K562 (cell line): ENCODE results near the gene LGALS12. TPM values are rescaled to one million over a fixed set of nuclear protein-coding genes. Genes with fewer than 3 reads are reported as not detected.
"Not testable (repeated sequence)": the region's sequence is repeated elsewhere in the genome, so short reads cannot be mapped to it uniquely, and the experiment has no call there.

ENCODE experiments used
- ATAC-seq: fragments of 200-7000 bp; cut with Tn5 transposase; 3 replicates; pipeline ENCODE4 v1.9.1; 2020; ENCODE audit warnings: moderate library complexity
- BruUV-seq: library from RNA; stranded (reverse); fragments of 400-500 nt; replicated peaks from 2 replicates; lab custom pipeline; 2021; lab: Mats Ljungman, UMichigan
- CTCF ChIA-PET: fragments of 300-600 bp; formaldehyde crosslinking; extraction: SDS; loops from one replicate; lab custom pipeline; 2021; ENCODE audit warnings: low intra/inter-chr PET ratio; lab: Yijun Ruan, JAX
- POLR2A ChIA-PET: fragments of 300-600, 350-650 bp; sonication (Branson Sonifier 250); formaldehyde crosslinking; extraction: SDS; loops from one replicate; lab custom pipeline; 2021; ENCODE audit warnings: antibody characterized with exemption, inconsistent platforms; lab: Yijun Ruan, JAX
- DNase-seq, 4 experiments: peaks; one replicate each; pipeline versions ENCODE4 v3.0.0 to v3.0.0-alpha.2; 2011 to 2018; ENCODE audit warnings: low spot score in 3 of 4, mixed read lengths in 3 of 4; ENCODE audit errors: extremely low read depth in 1 of 4
- FAIRE-seq: peaks from 2 replicates; lab custom pipeline; 2011; peaks lifted over from hg19 to GRCh38; lab: Jason Lieb, UNC
- H2AFZ ChIP-seq: 2 replicates; pipeline ENCODE4 v1.6.0; 2011; ENCODE audit warnings: low read depth, low read length, control low read depth, inconsistent platforms
- H3K27ac ChIP-seq: fragments of 200-600 bp; 3 replicates; pipeline ENCODE4 v1.8.0; 2011; ENCODE audit warnings: low read depth, mild to moderate bottlenecking, control low read depth, inconsistent platforms, low read length, moderate library complexity, mixed read lengths; ENCODE audit errors: extremely low read depth
- H3K27me3 ChIP-seq, 2 experiments: fragments of 300-600 bp in 1 of 2; 2 replicates in 1 of 2; 3 replicates in 1 of 2; pipeline versions ENCODE4 v1.6.0 to v1.8.0; 2011; ENCODE audit warnings: inconsistent platforms in 2 of 2, low read length in 2 of 2, mild to moderate bottlenecking in 1 of 2, mixed read lengths in 1 of 2, moderate library complexity in 1 of 2; ENCODE audit not compliant: control insufficient read depth in 2 of 2, insufficient read depth in 2 of 2
- H3K36me3 ChIP-seq: fragments of 300-600 bp; 3 replicates; pipeline ENCODE4 v1.8.0; 2011; ENCODE audit warnings: mild to moderate bottlenecking, low read length, inconsistent platforms; ENCODE audit not compliant: control insufficient read depth, insufficient read depth
- H3K4me1 ChIP-seq, 2 experiments: fragments of 200-600 bp in 1 of 2; replicated peaks in 1 of 2; 2 replicates in 1 of 2; 3 replicates in 1 of 2; pipeline versions ENCODE4 v1.5.1 to v1.8.0; 2011; ENCODE audit warnings: inconsistent platforms in 2 of 2, low read length in 2 of 2, mild to moderate bottlenecking in 1 of 2, mixed read lengths in 1 of 2, moderate library complexity in 1 of 2; ENCODE audit not compliant: control insufficient read depth in 2 of 2, insufficient read depth in 2 of 2
- H3K4me2 ChIP-seq: 2 replicates; pipeline ENCODE4 v1.6.1; 2011; ENCODE audit warnings: low read length, control low read depth, inconsistent platforms, mixed read lengths; ENCODE audit not compliant: insufficient read depth
- H3K4me3 ChIP-seq: fragments of 200-600 bp; sonication (generic), shearing (Covaris generic); 2 replicates; pipeline ENCODE4 v1.5.1; 2016; ENCODE audit warnings: control low read depth, inconsistent platforms
- H3K79me2 ChIP-seq: fragments of 200-600 bp; 3 replicates; pipeline ENCODE4 v1.8.0; 2011; ENCODE audit warnings: low read length, inconsistent platforms; ENCODE audit not compliant: control insufficient read depth, insufficient read depth
- H3K9ac ChIP-seq, 2 experiments: 2 replicates each; pipeline versions ENCODE4 v1.6.0 to v1.6.1; 2011; ENCODE audit warnings: low read depth in 2 of 2, low read length in 2 of 2, control low read depth in 1 of 2, inconsistent platforms in 1 of 2, mild to moderate bottlenecking in 1 of 2, mixed read lengths in 1 of 2; ENCODE audit not compliant: insufficient read depth in 1 of 2
- H3K9me1 ChIP-seq: one replicate; pipeline ENCODE4 v1.6.0; 2011; ENCODE audit warnings: inconsistent platforms, mild to moderate bottlenecking, low read length, moderate library complexity; ENCODE audit not compliant: control insufficient read depth, insufficient read depth
- H3K9me3 ChIP-seq: replicated peaks from 2 replicates; pipeline ENCODE4 v1.5.1; 2011; ENCODE audit warnings: low read depth, low read length, inconsistent platforms; ENCODE audit not compliant: control insufficient read depth, insufficient read depth
- H4K20me1 ChIP-seq: replicated peaks from 2 replicates; pipeline ENCODE4 v1.6.1; 2011; ENCODE audit warnings: low read length, inconsistent platforms, mixed read lengths; ENCODE audit not compliant: control insufficient read depth, insufficient read depth
- GTF2A2 ChIP-seq: IDR thresholded peaks from 2 replicates; pipeline ENCODE4 v1.6.1; 2016; ENCODE audit warnings: mild to moderate bottlenecking, missing genetic modification characterization, missing compliant biosample characterization
- NR4A1 ChIP-seq, 2 experiments: fragments of 250-450 bp in 1 of 2; fragments of 450-650 bp in 1 of 2; sonication (Bioruptor Pico) in 1 of 2; IDR thresholded peaks; 2 replicates each; pipeline versions ENCODE4 v1.4.0 to v1.6.1; 2016 to 2020; ENCODE audit warnings: mild to moderate bottlenecking in 2 of 2, missing compliant biosample characterization in 1 of 2, missing genetic modification characterization in 1 of 2, moderate library complexity in 1 of 2
- PTRF ChIP-seq: fragments of 450-650 bp; IDR thresholded peaks from 2 replicates; pipeline ENCODE4 v1.6.1; 2016; ENCODE audit warnings: mild to moderate bottlenecking, missing genetic modification characterization, missing compliant biosample characterization
- PTTG1 ChIP-seq: fragments of 450-650 bp; IDR thresholded peaks from 2 replicates; pipeline ENCODE4 v1.6.1; 2016; ENCODE audit warnings: low read depth, mild to moderate bottlenecking, missing genetic modification characterization, missing compliant biosample characterization
- ZNF592 ChIP-seq: fragments of 450-650 bp; IDR thresholded peaks from 2 replicates; pipeline ENCODE4 v1.6.1; 2017; ENCODE audit warnings: antibody characterized with exemption, mild to moderate bottlenecking
- WGBS: fragments of 100-300 bp; shearing (Covaris generic); methylation state at CpG from one replicate; pipeline ENCODE4 v1.1.6; 2016; ENCODE audit warnings: low coverage, mixed read lengths; ENCODE audit not compliant: insufficient coverage; ENCODE audit errors: missing lambda C conversion rate; 5-methylcytosine and 5-hydroxymethylcytosine counted together
- in situ Hi-C: fragments of 300-500 bp; cut with MboI; formaldehyde crosslinking; loops from 4 replicates; pipeline ENCODE4 v1.15.0; 2018; ENCODE audit warnings: inconsistent platforms, mixed read lengths
- intact Hi-C: fragments of 100-400 bp; cut with micrococcal nuclease; formaldehyde crosslinking; loops from 2 replicates; pipeline ENCODE4 v1.14.2; 2022
- polyA plus RNA-seq, 8 experiments: library from polyadenylated mRNA; depleted of rRNA in 4 of 8; stranded (reverse) in 5 of 8; unstranded in 3 of 8; fragments of >200 nt; fragmentation: Nextera tagmentation in 2 of 8; fragmentation: Illumina TruSeq in 1 of 8; extraction: Ambion mirVana in 2 of 8; extraction: Trizol in 1 of 8; gene quantifications; 2 replicates each; pipeline versions ENCODE4 v1.2.1 to v1.2.3, GENCODE V29; 2011 to 2014; ENCODE audit warnings: inconsistent platforms in 1 of 8, missing spikeins in 1 of 8
- total RNA-seq, 7 experiments: library from RNA; depleted of rRNA in 6 of 7; stranded (reverse); fragments of >200 nt in 6 of 7; fragmentation: Illumina TruSeq in 2 of 7; extraction: Trizol in 2 of 7; gene quantifications; 2 replicates each; pipeline versions ENCODE4 v1.2.1 to v1.2.3, GENCODE V29; 2011 to 2021; ENCODE audit warnings: low replicate concordance in 1 of 7

The LGALS12 gene
- total and polyA plus RNA-seq, 9 of the 15 experiments (the other 6 are each of a cell fraction or from before 2014, with no cell fraction given) = 0.66 to 8.0 (median 5.0) TPM

- TF ChIP-seq PTRF (peak; percentile 70; the same call in 1 of the 2 replicates), PTTG1 (tag) (peak; percentile 79), ZNF592 (peak; percentile 93), NR4A1 (tag; IDR thresholded peaks at IDR 0.05) (peak; percentile 90), GTF2A2 (tag) (peak; percentile 76; the same call in 1 of the 2 replicates)
- not testable (repeated sequence) for TF ChIP-seq NR4A1 (CRISPR knock-in tag; IDR thresholded peaks at IDR 0.05)
Observed at GRCh38 chr11:63528729-63529278, 22.9 kb downstream of the LGALS12 start (continued).

- H3K27ac ChIP-seq, H3K27me3 ChIP-seq, H3K79me2 ChIP-seq, H3K9ac ChIP-seq, BruUV-seq, ATAC-seq, CTCF ChIA-PET, H4K20me1 ChIP-seq, H3K9me3 ChIP-seq, in situ Hi-C loops, FAIRE-seq, intact Hi-C loops, H3K4me3 ChIP-seq, DNase-seq, H3K36me3 ChIP-seq, H3K9me1 ChIP-seq, H3K4me2 ChIP-seq: not testable (repeated sequence)
- peak overlapping the region; percentile 63; the same call in 1 of the 2 replicates for H2AFZ ChIP-seq
- 30% methylated on average over 6 of the region's 6 CpGs for WGBS
- peaks cover 0 to 40% of the 10 kb centered on the region in 2 experiments; a peak in 4 of 5 replicates for H3K4me1 ChIP-seq
- POLR2A ChIA-PET = interaction anchor here (0.7 to 1.2 kb wide), 2 partner anchors 9 to 282 kb away, joined by 3 read pairs; no protein-coding TSS in a partner anchor
Observed at GRCh38 chr11:63529373-63529772, 23.5 kb downstream of the LGALS12 start.
